OCI-LY1 (cell line): Measurements from ENCODE around the gene DIPK1C.

ENCODE experiments used
- EZH2 ChIP-seq: fragments of 200-600 bp; sonication (generic), shearing (Covaris generic); IDR thresholded peaks from 2 replicates; pipeline ENCODE4 v1.8.0; 2017; ENCODE audit warnings: borderline replicate concordance, mixed run types, mild to moderate bottlenecking, antibody characterized with exemption, low read length, moderate library complexity, mixed read lengths
- TF ChIP-seq, protein P1 (sequence below): fragments of 200-600 bp; sonication (generic), shearing (Covaris generic); IDR thresholded peaks from 2 replicates; pipeline ENCODE4 v1.5.1; 2017; ENCODE audit warnings: mild to moderate bottlenecking, antibody characterized with exemption, low read length, moderate library complexity, mixed read lengths

DNA sequence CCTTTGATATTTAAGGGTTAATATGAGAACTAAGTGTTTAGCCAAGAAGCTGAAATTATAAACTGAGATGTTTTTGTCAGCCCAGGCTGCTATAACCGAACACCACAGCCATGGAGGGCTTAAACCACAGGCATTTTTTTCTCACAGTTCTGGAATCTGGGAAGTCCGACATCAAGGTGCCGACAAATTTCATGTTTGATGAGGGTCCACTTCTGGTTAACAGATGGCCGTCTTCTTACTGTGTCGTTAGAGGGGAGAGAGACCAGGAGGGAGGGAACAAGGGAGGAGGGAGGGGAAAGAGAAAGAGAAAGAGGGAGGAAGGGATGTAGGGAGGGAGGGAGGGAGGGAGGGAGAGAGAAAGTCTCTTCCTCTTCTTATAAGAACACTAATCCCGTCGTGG lies 32.6 kb upstream of the DIPK1C start:
- no peak for TF ChIP-seq EZH2
- TF ChIP-seq, protein P1, sequence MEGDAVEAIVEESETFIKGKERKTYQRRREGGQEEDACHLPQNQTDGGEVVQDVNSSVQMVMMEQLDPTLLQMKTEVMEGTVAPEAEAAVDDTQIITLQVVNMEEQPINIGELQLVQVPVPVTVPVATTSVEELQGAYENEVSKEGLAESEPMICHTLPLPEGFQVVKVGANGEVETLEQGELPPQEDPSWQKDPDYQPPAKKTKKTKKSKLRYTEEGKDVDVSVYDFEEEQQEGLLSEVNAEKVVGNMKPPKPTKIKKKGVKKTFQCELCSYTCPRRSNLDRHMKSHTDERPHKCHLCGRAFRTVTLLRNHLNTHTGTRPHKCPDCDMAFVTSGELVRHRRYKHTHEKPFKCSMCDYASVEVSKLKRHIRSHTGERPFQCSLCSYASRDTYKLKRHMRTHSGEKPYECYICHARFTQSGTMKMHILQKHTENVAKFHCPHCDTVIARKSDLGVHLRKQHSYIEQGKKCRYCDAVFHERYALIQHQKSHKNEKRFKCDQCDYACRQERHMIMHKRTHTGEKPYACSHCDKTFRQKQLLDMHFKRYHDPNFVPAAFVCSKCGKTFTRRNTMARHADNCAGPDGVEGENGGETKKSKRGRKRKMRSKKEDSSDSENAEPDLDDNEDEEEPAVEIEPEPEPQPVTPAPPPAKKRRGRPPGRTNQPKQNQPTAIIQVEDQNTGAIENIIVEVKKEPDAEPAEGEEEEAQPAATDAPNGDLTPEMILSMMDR: no peak
